Sigmoid colon (tissue), 7 donors: ENCODE results near the gene TMEM109. TPM values are rescaled to one million over a fixed set of nuclear protein-coding genes. Genes with fewer than 3 reads are reported as not detected.
"Not testable (repeated sequence)": the region's sequence is repeated elsewhere in the genome, so short reads cannot be mapped to it uniquely, and the experiment has no call there.

ENCODE experiments used
- DNase-seq: peaks from one replicate; pipeline ENCODE4 v3.0.0-alpha.2; 2019
- H3K27ac ChIP-seq, 4 donors: fragments of 200-600 bp; sonication (generic); one replicate each; pipeline ENCODE4 v1.5.1; 2016 to 2019; ENCODE audit warnings: mild to moderate bottlenecking in 1 of 4
- H3K27me3 ChIP-seq, 3 donors: fragments of 200-600 bp; sonication (generic); one replicate each; pipeline ENCODE4 v1.5.1; 2019; ENCODE audit warnings: mild to moderate bottlenecking in 1 of 3
- H3K36me3 ChIP-seq, 4 donors: fragments of 200-600 bp; sonication (generic); one replicate each; pipeline ENCODE4 v1.5.1; 2016 to 2019
- H3K4me1 ChIP-seq, 4 donors: fragments of 200-600 bp; sonication (generic); one replicate each; pipeline ENCODE4 v1.5.1; 2017 to 2019
- H3K4me3 ChIP-seq, 4 donors: fragments of 200-600 bp; sonication (generic); one replicate each; pipeline ENCODE4 v1.5.1; 2017 to 2019; ENCODE audit warnings: mild to moderate bottlenecking in 2 of 4, moderate library complexity in 1 of 4
- H3K9me3 ChIP-seq, 4 donors: fragments of 200-600 bp in 3 of 4; sonication (generic) in 3 of 4; one replicate each; pipeline versions ENCODE4 v1.5.1 to v1.6.1; 2013 to 2019
- CTCF ChIP-seq, 4 experiments: fragments of 450-650 bp in 3 of 4; fragments of 200-600 bp in 1 of 4; IDR thresholded peaks; one replicate each; pipeline ENCODE4 v1.5.1; 2016 to 2019; ENCODE audit warnings: antibody characterized with exemption in 4 of 4, mild to moderate bottlenecking in 3 of 4, moderate library complexity in 2 of 4
- EP300 ChIP-seq, 4 donors: sonication (generic); formaldehyde crosslinking; IDR thresholded peaks; one replicate each; pipeline ENCODE4 v1.6.1; 2017; ENCODE audit warnings: antibody characterized with exemption in 4 of 4
- POLR2A ChIP-seq, 2 donors: fragments of 450-650 bp; IDR thresholded peaks; one replicate each; pipeline ENCODE4 v1.6.1; 2016; ENCODE audit warnings: antibody characterized with exemption in 2 of 2, mild to moderate bottlenecking in 2 of 2, moderate library complexity in 2 of 2
- POLR2AphosphoS5 ChIP-seq, 4 donors: sonication (generic); formaldehyde crosslinking; IDR thresholded peaks; one replicate each; pipeline ENCODE4 v1.6.1; 2017; ENCODE audit warnings: antibody characterized with exemption in 4 of 4
- WGBS, 2 donors: extraction: QIAGEN DNeasy Blood & Tissue Kit; methylation state at CpG; one replicate each; pipeline ENCODE4 v1.1.7; 2013; 5-methylcytosine and 5-hydroxymethylcytosine counted together
- intact Hi-C: fragments of 100-400 bp; cut with DNase I; formaldehyde crosslinking; loops from one replicate; pipeline ENCODE4 v1.15.1; 2023
- polyA plus RNA-seq, 3 donors: library from polyadenylated mRNA; stranded (reverse); fragments of 200-250 nt; gene quantifications; one replicate each; pipeline ENCODE4 v1.2.3, GENCODE V29; 2013
- total RNA-seq, 4 donors: library from RNA; depleted of rRNA; stranded (reverse); fragments of >200 nt; gene quantifications; one replicate each; pipeline ENCODE4 v1.1.0, GENCODE V29; 2016
- donor health status: healthy with polysubstance abuse.
- donor health status: Bipolar disorder and iron deficiency.
- donor health status: healthy.

The TMEM109 gene
- total and polyA plus RNA-seq, 7 donors, result 16.2 to 115 (median 86.2) TPM

DNA sequence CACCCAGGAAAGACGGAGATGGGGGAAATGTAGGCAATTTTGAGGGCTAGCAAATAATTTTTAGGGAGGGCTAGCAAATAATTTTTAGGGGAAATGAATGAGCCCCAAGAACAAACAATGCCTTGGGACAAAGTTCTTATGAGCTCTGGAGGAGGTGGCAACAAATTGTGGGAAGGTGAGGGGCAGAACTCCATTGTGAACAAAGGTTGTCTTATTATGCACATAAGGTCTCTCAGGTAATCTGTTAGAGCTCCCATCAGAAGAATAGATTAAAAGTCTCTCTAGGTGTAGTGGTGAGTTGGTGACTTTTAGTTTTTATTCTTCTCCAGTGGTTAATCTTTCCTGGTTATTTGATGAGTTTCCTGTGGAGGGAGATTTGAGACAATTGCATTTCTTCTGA lies 5.2 kb upstream of the TMEM109 start:
- H3K27me3 ChIP-seq, result no peaks in the 10 kb centered on the region
- WGBS, 2 donors, result 30 to 71% methylated on average over 1 of the region's 1 CpG
- H3K9me3 ChIP-seq, result no peaks in the 10 kb centered on the region
- no peak overlapping the region for H3K27ac ChIP-seq
- no peak for DNase-seq
- intact Hi-C loops, result loop anchor here (10.0 kb wide), 1 partner anchor 426 kb away; the partner anchor contains the start of genes DDB1 and TKFC
- H3K36me3 ChIP-seq, result no peaks in the 10 kb centered on the region
- no peak overlapping the region for H3K4me3 ChIP-seq
- TF ChIP-seq POLR2AphosphoS5 (IDR thresholded peaks at IDR 0.05), result no peak
- no peak for TF ChIP-seq CTCF (IDR thresholded peaks at IDR 0.05)
- no peak for TF ChIP-seq POLR2A (IDR thresholded peaks at IDR 0.05)
- TF ChIP-seq EP300 (IDR thresholded peaks at IDR 0.05), result no peak
- H3K4me1 ChIP-seq, result peaks cover 0 to 35% (median 29%) of the 10 kb centered on the region in 4 donors

DNA sequence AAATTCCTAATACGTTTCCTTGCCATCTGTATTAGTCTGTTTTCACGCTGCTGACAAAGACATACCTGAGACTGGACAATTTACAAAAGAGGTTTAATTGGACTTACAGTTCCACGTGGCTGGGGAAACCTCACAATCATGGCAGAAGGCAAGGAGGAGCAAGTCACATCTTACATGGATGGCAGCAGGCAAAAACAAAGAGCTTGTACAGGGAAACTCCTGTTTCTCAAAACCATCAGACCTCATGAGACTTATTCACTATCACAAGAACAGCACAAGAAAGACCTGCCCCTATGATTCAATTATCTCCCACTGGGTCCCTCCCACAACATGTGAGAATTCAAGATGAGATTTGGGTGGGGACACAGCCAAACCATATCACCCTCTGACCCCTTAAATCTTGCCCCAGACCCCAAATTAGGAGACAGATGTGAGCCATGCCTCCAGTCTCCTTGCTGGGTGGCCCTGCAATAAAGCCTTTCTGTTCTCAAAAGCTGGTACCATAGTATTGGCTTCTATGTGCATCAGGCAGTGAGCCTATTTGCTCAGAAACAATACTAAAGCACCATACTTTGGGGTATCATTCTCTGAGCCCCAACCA lies 4.2 kb upstream of the TMEM109 start:
- 78 to 79% methylated on average over 3 of the region's 3 CpGs for WGBS, 2 donors
- not testable (repeated sequence) for H3K9me3 ChIP-seq, H3K36me3 ChIP-seq, DNase-seq, H3K27ac ChIP-seq, H3K4me3 ChIP-seq, H3K27me3 ChIP-seq
- intact Hi-C loops, result loop anchor here (10.0 kb wide), 3 partner anchors 425 to 1355 kb away; partner anchors contain the start of genes DDB1 and TKFC
- peaks cover 0 to 30% (median 22%) of the 10 kb centered on the region in 4 donors for H3K4me1 ChIP-seq

DNA sequence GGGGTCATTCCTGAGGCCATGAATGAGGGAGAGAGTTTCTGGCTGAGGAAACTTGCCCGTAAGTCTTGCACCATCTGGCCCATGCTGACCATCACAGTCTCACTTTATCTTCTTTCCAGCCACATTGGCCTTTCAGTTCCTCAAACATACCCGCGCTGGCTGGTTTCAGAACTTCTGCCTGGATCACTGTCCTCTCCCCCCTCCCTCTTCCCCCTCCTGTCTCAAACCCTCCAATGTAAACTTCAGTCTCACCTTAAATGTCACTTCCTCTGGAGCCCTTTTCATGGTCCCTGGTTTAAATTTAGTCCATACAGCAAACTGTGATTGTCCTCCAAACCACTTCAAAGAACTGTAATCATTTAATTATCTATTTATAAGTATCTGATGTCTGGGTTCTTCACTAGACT lies 3.7 kb upstream of the TMEM109 start:
- H3K27ac ChIP-seq, result no peak overlapping the region
- H3K36me3 ChIP-seq, result no peaks in the 10 kb centered on the region
- 50 to 87% methylated on average over 3 of the region's 3 CpGs for WGBS, 2 donors
- H3K27me3 ChIP-seq, result no peaks in the 10 kb centered on the region
- H3K4me3 ChIP-seq, result no peak overlapping the region
- intact Hi-C loops, result loop anchor here (10.0 kb wide), 2 partner anchors 1065 to 1355 kb away; no protein-coding TSS in a partner anchor
- peak; percentile 66 for DNase-seq
- H3K9me3 ChIP-seq, result no peaks in the 10 kb centered on the region
- peaks cover 0 to 30% (median 21%) of the 10 kb centered on the region in 4 donors for H3K4me1 ChIP-seq
- no peak for TF ChIP-seq EP300 (IDR thresholded peaks at IDR 0.05)
- TF ChIP-seq POLR2A (IDR thresholded peaks at IDR 0.05), result no peak
- no peak for TF ChIP-seq POLR2AphosphoS5 (IDR thresholded peaks at IDR 0.05)
- TF ChIP-seq CTCF (IDR thresholded peaks at IDR 0.05), result no peak

GRCh38 chr11:60910711-60911380 lies 3.1 kb upstream of the TMEM109 start:
- no peaks in the 10 kb centered on the region for H3K27me3 ChIP-seq
- no peak overlapping the region for H3K4me3 ChIP-seq
- H3K4me1 ChIP-seq, result peaks cover 0 to 30% (median 21%) of the 10 kb centered on the region in 4 donors
- 62 to 64% methylated on average over 5 of the region's 5 CpGs for WGBS, 2 donors
- peak; percentile 58 for DNase-seq
- intact Hi-C loops, result loop anchor here (10.0 kb wide), 2 partner anchors 1064 to 1356 kb away; no protein-coding TSS in a partner anchor
- H3K36me3 ChIP-seq, result no peaks in the 10 kb centered on the region
- H3K27ac ChIP-seq, result no peak overlapping the region
- no peak for TF ChIP-seq POLR2AphosphoS5 (IDR thresholded peaks at IDR 0.05)
- TF ChIP-seq CTCF (IDR thresholded peaks at IDR 0.05), result no peak
- no peak for TF ChIP-seq POLR2A (IDR thresholded peaks at IDR 0.05)
- no peak for TF ChIP-seq EP300 (IDR thresholded peaks at IDR 0.05)
- no peaks in the 10 kb centered on the region for H3K9me3 ChIP-seq

DNA sequence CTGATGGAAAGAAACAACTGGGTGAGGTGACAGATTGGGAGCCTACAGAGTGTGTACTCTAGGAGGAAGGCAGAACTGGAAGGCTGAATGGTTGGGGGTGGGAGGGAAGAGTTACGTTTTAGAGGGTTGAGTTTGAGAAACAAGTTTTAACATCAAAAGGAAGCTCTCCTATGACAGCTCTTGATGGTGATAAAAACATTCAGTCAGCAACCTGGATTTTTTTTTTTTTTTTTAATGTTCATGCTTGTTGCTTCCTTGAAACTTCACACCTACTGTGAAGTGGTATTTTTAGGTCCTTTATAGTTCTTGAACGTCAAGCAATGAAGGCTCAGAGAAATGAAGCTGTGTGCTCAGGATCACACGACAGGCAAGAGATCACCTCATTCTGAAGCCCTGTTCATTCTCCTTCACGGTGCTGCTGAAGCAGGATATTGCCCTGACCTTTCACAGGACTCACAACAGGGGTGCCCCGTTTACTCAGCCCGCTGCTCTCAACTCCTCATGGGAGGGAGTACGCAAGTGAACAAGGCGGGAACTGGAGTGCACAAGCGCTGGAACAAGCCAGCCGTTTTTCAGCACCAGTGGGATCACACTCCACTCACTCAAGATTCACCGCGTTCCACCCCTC lies 1.6 kb upstream of the TMEM109 start:
- 70 to 81% methylated on average over 12 of the region's 12 CpGs for WGBS, 2 donors
- DNase-seq, result no peak
- H3K27me3 ChIP-seq, result no peaks in the 10 kb centered on the region
- intact Hi-C loops, result loop anchor here (2.0 to 10.0 kb wide), 3 partner anchors 248 to 1358 kb away; partner anchors contain the start of gene VPS37C
- H3K27ac ChIP-seq, result peak overlapping the region in 1 of 4 donors; percentile 93
- peaks cover 0 to 36% (median 23%) of the 10 kb centered on the region in 4 donors for H3K4me1 ChIP-seq
- no peaks in the 10 kb centered on the region for H3K9me3 ChIP-seq
- TF ChIP-seq EP300 (IDR thresholded peaks at IDR 0.05) (no peak), POLR2AphosphoS5 (IDR thresholded peaks at IDR 0.05) (no peak), POLR2A (IDR thresholded peaks at IDR 0.05) (no peak), CTCF (IDR thresholded peaks at IDR 0.05) (no peak)
- no peaks in the 10 kb centered on the region for H3K36me3 ChIP-seq
- no peak overlapping the region for H3K4me3 ChIP-seq
